Loucy (cell line): Measurements from ENCODE around the gene AGAP5.
"Not testable (repeated sequence)": the region's sequence is repeated elsewhere in the genome, so short reads cannot be mapped to it uniquely, and the experiment has no call there.

Experiments used
- CTCF ChIP-seq: fragments of 200-600 bp; sonication (generic); conservative IDR thresholded peaks from 2 replicates; pipeline ENCODE4 v1.5.1; 2014; ENCODE audit warnings: mild to moderate bottlenecking, antibody characterized with exemption, low read length
- EZH2phosphoT487 ChIP-seq: fragments of 200-600 bp; IDR thresholded peaks from 2 replicates; pipeline ENCODE4 v1.6.1; 2018; ENCODE audit warnings: antibody characterized with exemption, mild to moderate bottlenecking, moderate library complexity, borderline replicate concordance

- TF ChIP-seq CTCF, EZH2phosphoT487: not testable (repeated sequence)
These were observed 16.0 kb upstream of the AGAP5 start for GRCh38 chr10:73713912-73714311.
